NCI-H2196 (cell line): Measurements from ENCODE around the gene SEMA5B.

ENCODE experiments used
- DNase-seq: peaks from one replicate; lab custom pipeline; 2025; ENCODE audit not compliant: unreplicated experiment; lab: John Stamatoyannopoulos, UW

Gene SEMA5B

DNA sequence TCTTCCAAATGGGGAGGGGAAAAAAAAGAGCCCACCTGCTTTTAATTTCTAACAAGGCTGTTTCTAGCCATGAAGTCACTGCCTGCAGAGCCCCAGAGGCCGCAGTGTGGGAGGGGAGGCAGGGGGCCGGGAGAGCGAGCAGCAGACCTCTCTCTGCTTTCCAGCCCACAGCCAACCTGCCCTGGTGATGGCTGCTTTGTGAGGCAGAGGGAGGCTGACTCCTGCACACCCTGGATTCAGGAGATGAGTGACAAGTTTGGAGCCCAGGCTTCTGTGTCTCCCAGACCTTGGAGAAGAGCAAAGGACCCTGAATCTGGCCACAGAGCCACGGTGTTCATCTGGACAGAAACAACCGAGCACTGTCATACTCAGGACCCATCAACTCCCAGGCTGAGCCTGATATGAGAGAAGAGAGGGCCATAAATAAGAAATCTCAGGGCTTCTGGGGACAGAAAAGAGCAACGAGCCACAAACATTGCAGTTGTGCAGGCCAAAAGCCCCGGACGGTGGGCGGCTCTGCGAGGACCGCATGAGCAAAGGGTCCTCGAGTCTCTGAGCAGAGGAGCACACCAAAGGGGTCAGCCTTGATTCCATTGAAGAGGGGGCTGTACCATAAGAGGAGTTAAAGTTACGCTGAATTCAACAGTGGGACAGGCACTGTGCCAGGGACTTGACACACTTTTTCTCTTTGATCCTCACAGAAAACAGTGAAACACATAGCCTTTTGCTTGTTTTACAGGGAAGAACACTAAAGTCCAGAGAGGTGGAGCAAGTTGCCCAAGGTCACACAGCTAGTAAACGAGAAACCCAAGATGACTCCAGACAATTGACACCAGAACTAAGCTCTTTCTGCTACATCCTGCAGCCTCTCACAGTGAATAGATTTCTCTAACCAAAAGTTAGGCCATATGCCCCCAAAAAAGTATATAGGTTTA is 97.2 kb downstream of the SEMA5B start:
- DNase-seq = no peak

DNA sequence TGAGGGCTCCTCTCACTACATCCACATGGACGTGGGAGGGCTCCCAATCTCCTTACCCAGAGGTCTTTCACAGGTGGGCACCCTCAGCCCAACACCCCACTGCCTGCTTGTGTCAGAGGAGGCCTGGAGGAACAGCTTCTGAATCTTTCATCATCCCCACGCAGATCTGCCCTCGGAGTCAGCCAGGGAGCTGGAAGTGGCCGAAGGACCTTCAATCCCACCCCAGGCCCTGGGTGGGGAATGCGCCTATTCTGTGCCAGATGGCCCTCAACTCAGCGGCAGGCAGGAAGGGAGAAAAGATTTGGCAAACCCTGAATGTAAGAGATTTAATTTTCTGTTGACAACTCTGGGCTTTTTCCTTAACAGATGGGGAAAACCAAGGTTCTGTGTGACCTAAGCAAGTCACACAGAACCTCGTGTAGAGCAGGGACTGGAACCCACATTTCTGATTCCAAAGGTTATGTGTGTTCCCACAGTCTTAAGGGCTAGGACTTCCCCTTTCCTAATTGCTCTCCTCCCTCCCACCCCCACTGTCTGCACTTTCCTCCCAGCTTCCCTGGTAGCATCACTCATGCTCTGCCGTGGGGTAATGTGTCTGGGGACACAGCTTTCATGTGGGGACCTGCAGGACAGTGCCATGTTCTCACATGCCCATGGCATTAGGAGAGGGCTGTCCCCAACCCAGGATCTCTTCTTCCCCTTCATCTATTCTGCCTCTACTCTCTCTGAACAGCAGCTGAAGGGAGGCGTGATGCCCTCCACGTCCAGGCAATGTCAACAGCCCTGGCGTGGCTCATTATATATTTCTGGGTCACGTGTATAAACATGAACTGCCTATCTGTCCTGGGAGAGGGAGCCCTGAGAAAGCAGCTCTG is 98.1 kb downstream of the SEMA5B start:
- no peak for DNase-seq

DNA sequence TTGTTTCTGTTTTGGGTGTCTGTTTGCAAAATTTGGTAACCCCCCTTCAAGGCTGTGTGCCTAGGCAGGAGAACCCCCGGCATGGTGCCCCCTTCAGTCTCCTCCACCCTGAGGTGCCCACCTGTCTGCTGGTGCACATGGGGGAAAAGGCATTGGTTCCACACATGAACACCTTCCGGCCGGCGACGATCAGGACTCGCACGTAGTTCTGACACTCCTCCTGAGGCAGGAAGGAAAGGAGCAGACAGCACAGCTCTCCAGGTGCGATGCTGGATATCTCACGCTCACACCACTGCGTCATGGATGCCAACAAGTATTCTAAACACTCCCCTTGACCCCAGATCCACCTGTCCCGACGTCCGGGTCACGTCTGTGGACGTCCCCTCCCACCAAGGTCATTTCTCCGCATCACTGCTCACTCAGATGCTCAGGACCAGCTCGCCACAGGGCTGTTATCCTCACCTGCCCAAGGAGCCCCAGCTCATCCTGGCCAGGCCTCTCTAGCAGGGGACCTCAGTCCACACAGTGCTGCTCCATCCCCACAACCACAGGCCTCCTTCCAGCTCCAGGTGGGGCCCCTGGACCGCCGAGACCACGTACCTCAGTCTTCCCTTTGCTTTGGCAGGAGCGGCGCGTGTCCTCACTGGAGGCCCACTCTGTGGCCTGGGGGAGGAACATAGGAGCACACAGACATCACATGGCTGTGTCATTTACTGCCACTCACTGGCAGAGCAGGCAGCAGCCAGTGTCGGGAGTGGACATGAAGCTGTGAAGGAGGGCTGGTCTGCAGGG is 99.0 kb downstream of the SEMA5B start:
- no peak for DNase-seq

DNA sequence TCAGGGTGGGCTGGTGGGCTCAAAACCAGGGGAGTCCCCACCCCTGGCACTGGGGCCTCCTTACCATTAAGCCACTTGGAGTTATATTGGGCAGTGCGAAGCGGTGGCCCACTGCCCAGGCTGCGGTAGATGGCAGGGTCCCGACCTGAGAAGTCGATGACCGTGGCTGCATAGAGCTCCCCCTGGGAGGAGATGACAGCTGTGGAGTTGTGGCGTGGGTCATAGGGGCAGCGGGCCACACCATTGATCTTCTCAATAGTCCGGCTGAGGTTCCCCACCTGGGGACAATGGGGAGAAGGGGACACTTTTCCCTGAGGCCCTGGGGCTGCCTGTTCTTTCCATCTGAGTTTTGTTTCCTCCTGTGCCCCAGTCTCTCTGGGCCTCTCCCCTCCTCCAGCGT is 99.8 kb downstream of the SEMA5B start:
- DNase-seq = no peak

DNA sequence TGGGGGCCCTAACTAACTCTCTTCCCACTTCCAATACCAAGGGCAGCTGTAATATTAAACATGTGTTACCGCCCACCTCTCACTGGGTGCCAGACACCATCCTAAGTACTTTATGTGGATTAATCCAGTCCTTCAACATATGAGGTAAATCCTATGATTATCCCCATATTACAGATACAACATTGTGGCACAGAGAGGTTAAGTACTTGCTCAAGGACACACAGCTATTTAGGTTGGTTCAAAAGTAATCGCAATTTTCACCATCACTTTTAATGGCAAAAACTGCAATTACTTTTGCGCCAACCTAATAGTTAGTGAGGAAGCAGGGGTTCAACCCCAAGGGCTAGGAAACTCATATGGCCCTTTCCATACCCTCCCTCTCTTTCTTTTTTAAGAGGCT is 100.8 kb downstream of the SEMA5B start:
- DNase-seq = no peak

DNA sequence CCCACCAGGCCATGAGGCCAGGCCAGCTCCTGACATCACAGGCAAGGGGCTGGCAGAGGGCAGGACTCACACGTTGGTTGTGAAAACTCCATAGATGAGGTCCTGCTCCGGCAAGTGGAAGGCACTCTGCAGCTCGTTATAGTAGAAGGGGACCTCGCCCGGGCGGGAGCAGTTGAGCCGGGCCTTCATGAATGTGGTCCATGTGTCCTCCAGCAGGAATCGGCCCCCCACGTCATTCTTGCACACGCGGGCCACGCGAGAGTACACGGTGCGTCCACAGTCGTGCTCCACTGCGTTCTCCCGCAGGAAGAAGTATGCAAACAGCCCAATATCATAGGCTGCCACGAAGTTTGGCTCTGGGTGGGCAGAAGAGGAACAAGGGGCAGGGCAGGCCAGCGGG is 101.2 kb downstream of the SEMA5B start:
- DNase-seq = no peak

DNA sequence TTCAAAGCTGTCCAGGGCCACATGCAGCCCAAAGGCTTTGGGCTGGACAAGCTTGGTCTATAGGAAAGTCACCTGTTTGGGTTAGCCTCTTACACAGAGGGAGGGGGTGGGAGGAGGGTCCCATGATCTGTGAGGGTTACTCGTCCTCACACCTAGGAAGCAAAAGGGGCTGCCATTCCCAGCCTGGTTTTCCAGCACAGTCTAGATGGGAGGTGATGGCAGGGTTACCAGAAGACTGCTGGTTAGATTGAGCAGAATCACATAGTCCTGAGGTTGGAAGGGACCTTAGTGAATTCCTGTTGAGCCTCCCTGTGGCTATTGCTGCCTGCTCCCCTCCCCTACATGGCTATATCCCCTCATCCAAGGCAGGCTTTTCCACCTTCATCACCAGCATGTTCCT is 101.8 kb downstream of the SEMA5B start:
- no peak for DNase-seq

DNA sequence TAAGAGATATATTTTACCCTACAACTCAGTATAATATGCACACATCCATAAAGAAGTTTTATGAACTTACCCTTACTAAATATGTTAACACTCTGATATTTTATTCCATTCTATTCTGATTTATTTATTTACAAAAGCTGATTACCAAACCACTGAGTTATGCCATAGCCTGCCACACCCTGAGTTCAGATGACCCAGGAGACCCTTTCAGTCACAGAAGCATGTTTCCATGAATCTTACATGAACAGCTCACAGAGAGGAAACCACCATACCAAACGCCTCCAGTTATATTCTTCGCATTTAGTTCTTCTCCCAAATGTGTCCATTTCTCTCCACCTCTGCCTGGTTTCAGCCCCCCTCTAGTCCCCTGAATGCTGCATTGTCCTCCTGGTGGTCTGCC is 103.5 kb downstream of the SEMA5B start:
- no peak for DNase-seq

DNA sequence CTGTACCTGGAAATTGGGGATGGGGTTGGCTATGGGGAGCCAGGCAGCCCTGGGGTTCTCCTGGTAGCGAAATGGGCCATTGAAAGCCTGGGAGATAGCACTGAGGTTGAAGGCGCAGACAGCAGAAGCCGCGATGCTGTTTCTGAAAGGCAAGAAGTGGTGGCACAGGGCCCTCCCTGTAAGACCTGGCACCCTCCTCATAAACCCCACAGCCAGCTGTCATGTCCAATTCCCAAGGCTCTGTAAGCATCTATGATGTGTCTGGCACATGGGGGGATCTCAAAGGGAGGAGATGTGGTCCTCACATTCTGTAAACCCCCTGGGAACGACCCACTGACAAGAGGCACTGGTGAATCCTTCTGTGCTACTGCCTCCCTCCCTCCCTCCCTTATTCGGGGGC is 104.0 kb downstream of the SEMA5B start:
- no peak for DNase-seq

DNA sequence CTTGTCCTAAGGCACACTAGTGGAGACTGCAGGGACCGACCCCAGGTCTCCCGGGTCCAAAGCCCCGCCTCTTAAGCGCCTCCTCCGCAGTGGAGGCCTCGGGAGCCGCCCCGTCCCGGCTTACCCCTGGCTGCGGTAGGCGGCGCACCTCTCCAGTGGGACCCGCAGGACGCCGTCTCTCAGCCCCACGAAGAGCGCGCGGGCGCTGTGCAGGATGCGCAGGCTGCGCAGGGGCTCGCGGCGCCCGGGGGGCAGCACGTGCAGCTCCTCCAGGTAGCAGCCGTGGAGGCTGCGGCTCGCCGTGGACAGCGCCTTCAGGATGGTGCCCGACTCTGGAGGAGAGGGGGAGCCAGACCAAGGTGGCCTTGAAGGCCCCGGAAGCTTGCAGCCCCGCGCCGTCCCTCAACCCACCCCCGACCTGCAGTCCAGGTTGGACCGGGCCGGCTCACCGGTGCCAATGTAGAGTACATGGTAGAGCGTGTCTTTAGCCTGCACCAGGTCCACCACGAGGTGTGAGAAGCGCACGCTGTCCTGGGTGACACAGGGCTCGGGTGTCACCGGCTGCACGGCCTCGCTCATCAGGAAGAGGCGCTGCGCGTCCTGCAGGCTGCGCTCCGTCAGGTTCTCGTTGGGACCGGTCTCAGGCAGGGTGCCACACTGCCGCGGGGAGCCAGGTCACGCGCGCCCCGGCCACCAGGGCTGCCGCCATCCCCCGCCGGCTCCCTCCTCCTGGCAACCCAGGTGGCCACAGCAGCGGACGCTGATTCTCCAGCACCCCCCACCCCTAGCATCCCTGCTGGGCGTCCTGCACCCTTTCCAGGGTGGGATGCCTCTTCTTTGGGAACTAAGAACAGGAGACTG is 105.5 kb downstream of the SEMA5B start:
- DNase-seq = no peak

DNA sequence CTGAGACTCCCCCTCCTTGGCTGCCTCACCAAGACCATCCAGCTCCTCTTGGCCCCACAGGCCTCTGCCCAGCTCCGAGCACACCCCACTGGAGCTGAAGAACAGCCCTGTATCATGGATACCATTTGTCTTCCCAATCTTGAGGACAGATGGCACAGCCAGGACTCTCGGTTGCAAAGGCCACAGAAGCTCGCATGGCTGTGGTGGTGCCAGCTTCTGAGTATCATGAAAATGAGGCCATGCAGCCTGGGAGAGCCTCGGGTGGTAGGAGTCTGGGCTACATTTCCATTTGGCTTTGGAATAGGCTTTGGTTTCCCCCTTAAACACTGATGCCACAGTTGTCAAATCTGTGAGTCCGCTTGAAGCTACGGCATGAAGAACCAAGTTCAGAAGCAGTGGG is 106.6 kb downstream of the SEMA5B start:
- no peak for DNase-seq

DNA sequence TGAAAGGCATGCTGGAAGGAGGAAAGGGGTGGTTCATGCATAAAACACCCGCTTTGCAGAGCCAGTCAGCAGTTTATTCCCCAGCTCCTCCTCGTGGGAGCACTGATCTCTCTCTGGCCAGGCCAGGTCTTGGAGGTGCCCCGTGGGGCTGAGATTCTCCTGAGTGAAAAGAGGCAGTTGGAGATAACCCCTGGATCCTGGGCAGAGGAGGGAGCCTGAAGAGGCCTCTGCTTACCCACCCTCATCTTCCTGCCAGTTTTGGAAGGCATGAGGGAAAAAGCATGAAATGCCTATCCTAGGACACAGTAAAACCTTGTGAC is 108.3 kb downstream of the SEMA5B start:
- DNase-seq = no peak

DNA sequence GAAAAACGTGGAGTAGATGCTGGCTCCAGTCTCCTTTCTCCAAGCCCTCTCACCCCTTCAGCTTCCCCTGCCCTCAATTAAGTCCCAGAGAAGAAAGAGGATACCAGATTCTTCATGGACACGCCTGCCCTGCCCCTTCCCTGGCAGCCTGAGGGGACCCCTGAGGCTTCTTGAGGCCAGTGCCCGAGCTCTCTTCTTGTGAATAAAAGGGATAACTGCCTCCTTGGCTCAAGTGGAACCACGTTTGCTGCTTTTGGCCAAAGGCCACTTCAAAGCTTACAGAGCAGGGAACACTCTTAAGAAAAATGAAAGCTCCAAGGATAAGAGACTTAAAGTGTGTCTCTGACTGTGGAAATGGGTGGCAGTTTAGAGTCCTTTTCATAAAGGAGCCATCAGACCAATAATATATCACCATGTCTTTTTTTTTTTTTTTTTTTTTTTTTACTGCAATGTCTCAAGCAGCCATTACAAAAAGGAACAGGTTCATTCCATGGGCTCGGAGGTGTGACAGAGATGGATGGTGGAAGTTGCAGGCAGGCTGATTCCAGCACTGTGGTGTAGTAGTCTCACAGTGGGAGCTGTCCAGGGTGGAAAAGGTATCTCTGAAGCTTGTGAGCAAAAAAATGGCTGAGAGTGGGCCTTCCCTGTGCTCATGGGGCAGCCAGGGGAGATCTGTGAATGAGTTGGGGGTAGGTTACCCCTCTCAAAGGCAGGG is 108.8 kb downstream of the SEMA5B start:
- DNase-seq = no peak

DNA sequence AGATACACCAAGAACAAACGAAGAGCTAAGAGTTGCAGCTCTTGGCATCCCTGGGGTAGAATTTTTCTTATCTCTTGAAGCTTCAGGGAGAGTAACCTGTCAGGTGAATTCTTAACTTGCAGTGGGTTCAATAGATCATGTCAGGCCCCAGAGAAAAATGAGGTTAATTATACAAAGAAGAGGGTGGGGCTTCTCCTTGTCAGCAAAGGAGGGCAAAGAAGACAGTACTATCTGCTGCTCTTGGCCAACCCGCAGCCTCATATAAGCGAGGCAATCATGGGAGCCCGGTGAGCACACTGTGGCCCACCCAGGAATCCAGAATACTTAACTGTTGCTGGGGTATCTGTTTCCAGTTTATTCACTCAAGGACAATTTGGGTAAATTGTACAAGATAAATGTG is 110.2 kb downstream of the SEMA5B start:
- DNase-seq = no peak

DNA sequence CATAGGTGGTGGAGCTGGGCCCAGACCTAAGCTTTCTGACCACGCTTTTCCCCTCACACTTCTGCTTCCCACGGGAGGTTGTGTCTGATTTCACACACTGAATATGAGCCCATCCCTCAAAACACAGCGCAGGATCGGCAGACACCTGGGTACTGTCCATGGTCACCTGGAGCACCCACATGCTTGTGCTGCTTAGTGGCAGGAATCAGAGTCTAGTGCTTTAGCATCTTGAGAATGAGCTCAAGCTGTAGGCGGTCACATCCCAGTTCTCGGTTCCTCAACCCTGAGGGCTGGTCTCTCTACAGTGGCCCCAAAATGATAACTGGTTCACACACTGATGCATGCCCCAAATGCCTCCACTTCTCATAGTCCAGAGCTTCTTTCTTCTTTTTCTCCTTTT is 111.0 kb downstream of the SEMA5B start:
- no peak for DNase-seq

DNA sequence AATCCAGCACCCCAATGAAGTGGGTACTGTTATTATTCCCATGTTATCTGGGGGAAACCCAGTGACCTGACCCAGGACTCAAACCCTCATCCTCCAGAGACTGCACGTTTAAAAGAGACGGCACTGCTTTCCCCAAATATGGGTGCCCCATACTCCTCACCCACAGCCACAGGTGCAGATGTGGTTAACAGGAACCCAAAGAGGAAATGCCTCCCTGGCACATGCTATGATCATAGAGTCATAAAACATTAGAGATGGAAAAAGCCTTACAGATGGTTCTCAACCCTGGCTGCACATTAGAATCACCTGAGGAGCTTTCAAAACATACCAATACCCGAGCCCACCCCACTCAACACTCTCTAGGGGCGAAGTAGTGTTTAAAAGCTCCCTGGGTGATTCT is 111.5 kb downstream of the SEMA5B start:
- no peak for DNase-seq

DNA sequence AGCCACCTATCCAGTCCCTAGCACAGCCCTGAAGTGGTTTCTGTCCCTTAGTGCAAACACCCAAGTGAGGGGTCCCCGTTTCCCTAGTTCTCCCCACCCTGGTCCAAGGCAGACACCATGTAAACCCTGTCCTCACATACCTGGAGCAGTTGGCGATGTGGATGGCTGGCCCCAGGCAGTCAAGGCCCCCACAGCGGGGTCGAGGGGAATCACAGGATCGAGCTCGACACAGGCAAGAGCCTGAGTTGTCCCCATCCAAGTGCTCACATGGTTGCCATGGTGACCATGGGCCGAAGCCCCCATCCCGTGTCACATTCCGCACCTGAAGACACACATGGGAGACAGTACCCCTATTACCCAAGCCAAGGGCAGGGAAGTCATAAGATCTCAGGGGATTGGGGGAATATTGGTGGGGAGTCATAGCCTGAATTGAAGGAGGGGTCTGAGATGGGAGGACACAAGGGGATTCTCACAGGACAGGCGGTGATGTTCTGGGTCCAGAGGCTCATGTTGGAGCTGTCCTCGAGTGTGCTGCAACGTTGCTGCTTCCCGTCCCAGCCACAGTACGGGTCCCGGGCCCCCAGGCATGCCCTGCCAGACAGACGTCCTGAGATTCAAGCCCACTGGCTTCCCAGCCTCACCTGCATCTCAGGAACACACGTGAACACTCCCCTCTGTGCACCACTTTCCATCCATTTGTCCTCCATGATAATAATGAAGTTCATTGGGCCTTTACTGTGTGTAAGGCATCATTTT is 112.1 kb downstream of the SEMA5B start:
- DNase-seq = no peak

DNA sequence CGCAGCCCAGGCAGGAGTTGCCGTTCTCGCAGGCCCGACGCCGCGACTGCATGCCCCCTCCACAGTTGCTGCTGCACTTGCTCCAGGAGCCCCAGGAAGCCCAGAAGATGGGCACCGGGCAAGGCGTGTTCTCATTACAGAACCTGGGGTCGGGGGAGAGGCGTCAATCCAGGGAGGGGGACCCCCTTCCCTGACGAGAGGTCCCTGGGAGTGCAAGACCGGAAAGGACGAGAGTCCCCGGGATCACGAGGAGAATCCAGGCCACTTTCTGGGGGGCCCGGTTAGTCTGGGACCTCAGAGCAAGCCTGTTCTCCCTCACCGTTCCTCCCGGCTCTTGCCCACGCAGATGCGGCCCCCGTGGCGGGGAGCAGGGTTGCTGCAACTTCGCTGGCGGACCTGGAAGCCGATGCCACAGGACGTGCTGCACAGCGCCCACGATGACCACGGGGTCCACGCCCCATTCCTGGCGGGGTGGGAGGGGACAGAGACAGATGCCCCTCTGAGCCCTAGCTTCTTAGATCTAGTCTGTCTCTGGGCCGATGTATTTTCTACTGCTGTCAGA is 113.9 kb downstream of the SEMA5B start:
- no peak for DNase-seq
